Rectal smooth muscle tissue (tissue), 1 donor: Measurements from ENCODE around the gene NME5.
"Not testable (repeated sequence)": the region's sequence is repeated elsewhere in the genome, so short reads cannot be mapped to it uniquely, and the experiment has no call there.

Experiments used
- H3K27ac ChIP-seq: one replicate; pipeline ENCODE4 v1.7.0; 2013; ENCODE audit warnings: low read depth, low read length, inconsistent platforms
- H3K27me3 ChIP-seq: one replicate; pipeline ENCODE4 v1.7.0; 2013; ENCODE audit warnings: low read length; ENCODE audit not compliant: control insufficient read depth, insufficient read depth
- H3K36me3 ChIP-seq: one replicate; pipeline ENCODE4 v1.7.0; 2013; ENCODE audit warnings: low read length; ENCODE audit not compliant: control insufficient read depth, insufficient read depth
- H3K4me1 ChIP-seq: one replicate; pipeline ENCODE4 v1.7.0; 2013; ENCODE audit warnings: low read length; ENCODE audit not compliant: control insufficient read depth, insufficient read depth
- H3K4me3 ChIP-seq: one replicate; pipeline ENCODE4 v1.7.0; 2013; ENCODE audit warnings: low read length
- H3K9ac ChIP-seq: one replicate; pipeline ENCODE4 v1.7.0; 2013; ENCODE audit warnings: low read length

NME5 gene

DNA sequence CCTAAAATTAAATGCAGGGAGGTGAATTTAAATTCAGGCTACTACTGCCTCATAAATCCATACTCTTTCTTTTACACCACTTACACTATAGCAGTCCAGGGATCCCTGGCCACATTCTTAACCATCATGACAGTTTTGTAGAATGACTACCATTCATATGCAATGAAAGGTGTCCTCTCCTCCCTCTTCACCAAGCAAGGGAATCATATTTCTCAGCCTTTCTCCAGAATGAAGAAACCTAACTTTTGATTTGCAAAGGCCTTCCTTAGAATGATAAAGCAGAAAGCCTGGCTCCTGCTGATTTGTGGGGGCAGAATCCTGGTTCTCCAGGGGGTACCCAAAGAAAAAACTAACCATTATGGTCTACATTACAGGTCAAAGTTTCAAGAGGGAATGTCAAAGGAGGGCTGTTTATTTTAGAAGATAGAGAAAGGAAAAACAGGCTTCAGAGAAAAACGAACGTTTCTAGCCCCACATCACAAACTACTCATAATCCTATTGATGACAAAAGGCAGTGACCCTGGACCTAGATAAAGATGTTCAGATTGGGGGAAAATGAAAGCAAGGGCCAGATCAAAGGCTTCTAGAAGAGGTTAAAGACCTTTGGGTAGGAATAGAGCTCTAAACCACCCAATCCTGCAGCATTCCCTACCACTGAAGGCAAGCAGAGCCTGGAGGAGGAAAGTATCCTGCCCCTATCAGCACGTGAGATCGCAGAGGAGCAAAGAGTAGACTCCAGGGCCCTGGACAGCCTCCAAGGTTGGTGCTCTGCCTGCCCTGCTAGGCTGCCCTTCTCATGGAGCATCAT lies 43.9 kb downstream of the NME5 start:
- no peak overlapping the region for H3K9ac ChIP-seq
- H3K27ac ChIP-seq, result no peak overlapping the region
- no peaks in the 10 kb centered on the region for H3K27me3 ChIP-seq
- H3K4me1 ChIP-seq, result no peaks in the 10 kb centered on the region
- no peak overlapping the region for H3K4me3 ChIP-seq
- no peaks in the 10 kb centered on the region for H3K36me3 ChIP-seq

DNA sequence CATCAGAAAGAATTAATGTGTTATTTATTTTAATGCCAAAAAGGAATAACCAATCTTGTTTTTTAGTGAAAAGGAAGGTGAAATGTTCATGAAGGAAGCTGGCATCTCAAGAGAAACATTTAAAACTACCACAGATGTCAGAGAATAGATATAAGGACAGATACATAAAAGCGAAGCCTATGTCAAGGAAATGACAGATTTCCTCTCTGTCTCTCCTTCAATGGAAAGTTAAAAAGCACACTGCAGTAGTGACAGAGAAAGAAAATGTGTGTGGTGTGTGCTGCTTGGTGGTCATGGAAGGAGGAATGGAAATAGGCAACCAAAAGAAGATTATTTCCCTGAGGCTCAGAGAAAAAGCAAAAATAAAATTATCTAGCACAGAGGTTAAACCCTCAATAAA lies 46.2 kb downstream of the NME5 start:
- no peak overlapping the region for H3K27ac ChIP-seq
- H3K36me3 ChIP-seq, result no peaks in the 10 kb centered on the region
- no peaks in the 10 kb centered on the region for H3K4me1 ChIP-seq
- H3K27me3 ChIP-seq, result no peaks in the 10 kb centered on the region
- H3K9ac ChIP-seq, result no peak overlapping the region
- no peak overlapping the region for H3K4me3 ChIP-seq

DNA sequence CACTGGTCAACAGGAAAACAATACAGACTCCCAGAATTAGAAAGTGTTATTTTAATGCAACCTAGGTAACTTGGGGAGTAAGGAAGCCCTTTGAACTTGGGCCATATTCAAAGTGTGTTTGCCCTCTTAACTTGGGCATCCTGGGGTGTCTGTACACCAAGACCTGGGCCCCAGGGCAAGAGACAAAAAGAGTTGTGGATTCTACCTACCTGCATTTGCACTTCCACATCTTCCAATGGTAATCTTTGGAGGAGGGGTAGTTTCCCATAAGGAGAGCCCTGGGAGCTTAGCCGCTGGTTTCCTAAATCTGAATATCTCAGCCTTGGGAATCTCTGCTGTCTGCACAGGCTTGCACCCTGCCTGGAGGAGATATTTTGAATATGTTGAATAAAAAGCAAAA lies 46.9 kb downstream of the NME5 start:
- no peak overlapping the region for H3K4me3 ChIP-seq
- H3K4me1 ChIP-seq, result no peaks in the 10 kb centered on the region
- H3K27ac ChIP-seq, result no peak overlapping the region
- no peaks in the 10 kb centered on the region for H3K27me3 ChIP-seq
- no peaks in the 10 kb centered on the region for H3K36me3 ChIP-seq
- no peak overlapping the region for H3K9ac ChIP-seq

DNA sequence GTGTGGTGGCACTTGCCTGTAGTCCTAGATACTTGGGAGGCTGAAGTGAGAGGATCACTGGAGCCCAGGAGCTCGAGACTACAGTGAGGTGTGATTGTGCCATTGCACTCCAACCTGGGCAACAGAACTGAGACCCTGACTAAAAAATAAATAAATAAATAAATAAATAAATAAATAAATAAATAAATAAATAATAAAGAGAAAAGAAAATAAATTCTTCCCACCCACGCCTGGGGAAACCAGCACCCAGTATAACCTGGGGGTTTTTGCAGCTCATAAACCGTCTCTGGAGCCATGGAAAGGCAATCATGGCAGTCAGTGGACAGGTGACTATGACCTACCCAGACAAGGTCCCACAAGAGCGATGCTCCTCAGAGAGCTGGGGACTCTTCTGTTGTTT lies 47.5 kb downstream of the NME5 start:
- H3K9ac ChIP-seq, result no peak overlapping the region
- no peaks in the 10 kb centered on the region for H3K36me3 ChIP-seq
- H3K27ac ChIP-seq, result no peak overlapping the region
- H3K27me3 ChIP-seq, result no peaks in the 10 kb centered on the region
- no peak overlapping the region for H3K4me3 ChIP-seq
- H3K4me1 ChIP-seq, result no peaks in the 10 kb centered on the region

DNA sequence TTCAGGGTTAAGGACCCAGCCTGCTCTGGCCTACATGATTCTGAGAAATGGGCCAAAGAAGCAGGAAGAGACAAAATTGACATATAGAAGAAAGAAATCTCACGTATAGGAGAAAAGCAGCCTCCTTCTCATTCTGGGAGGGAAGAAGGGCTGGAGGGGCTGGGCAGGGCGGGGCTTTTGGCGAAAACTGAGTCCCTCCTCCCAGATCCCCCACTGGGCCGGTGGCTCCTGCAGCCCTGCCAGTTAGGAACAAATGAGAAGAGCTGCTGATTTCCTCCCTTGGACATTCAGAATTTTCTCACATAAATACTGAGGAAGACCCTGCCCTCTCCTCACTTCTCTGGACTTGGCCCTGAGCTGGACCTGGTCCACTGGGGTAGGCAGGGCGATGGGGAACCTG lies 55.5 kb downstream of the NME5 start, which contains the start of gene WNT8A:
WNT8A (plus strand) TSS at position 332 of the 400 bp plus-strand sequence. CDS start 95 bp downstream, outside the sequence.
- Histone ChIP-seq H3K27me3 (no peaks in the 10 kb centered on the region), H3K4me1 (no peaks in the 10 kb centered on the region), H3K36me3 (no peaks in the 10 kb centered on the region), H3K27ac (no peak within 1 kb of the TSS), H3K4me3 (no peak within 1 kb of the TSS), H3K9ac (no peak within 1 kb of the TSS)

DNA sequence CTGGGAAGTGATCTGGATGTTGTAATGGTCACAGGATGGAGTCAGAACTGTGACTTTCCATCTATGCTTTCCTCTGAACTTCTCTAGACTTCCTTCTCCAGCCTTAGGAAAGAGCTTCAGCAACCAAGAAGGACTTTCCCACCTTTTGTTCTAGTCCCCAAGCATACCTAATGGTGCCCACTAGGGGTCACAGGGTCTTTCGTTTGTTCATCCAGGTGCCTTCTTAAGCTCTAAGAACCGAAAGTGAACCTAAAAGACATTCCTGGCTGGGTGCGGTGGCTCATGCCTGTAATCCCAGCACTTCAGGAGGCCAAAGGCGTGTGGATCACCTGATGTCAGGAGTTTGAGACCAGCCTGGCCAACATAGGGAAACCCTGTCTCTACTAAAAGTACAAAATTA lies 57.2 kb downstream of the NME5 start:
- Histone ChIP-seq H3K4me1 (no peaks in the 10 kb centered on the region), H3K27ac (no peak overlapping the region), H3K9ac (no peak overlapping the region), H3K4me3 (no peak overlapping the region), H3K36me3 (no peaks in the 10 kb centered on the region), H3K27me3 (no peaks in the 10 kb centered on the region)

DNA sequence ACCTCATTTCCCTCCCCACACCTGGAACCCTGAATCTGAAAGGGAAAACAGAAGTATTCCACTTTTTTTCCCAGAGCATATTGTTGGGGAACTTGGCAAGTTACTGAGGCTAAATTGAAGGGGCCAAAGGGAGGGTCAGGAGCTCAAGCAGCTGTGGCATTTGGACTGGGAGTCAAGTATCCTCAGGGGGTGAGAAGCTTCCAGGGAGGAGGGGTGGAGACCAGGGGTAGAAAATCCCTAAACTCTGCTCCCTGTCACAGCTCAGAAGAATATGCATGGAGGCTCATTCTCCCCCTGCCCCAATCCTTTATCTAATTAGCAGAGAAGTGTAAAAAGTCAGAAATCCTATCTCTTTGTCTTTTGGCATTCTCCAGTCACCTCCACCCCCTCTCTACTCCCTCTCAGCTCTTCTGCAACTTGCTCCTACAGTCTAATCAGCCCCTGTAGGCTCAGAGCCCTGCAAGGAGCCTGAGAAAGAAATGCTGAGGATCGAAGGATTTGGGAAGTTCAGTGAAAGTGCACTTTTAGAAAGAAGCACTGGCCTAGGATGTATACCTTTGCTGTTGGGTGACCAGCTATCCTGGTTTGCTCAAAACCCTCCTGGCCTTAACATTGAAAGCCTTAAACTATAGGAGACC lies 61.1 kb downstream of the NME5 start:
- Histone ChIP-seq H3K36me3 (no peaks in the 10 kb centered on the region), H3K27me3 (no peaks in the 10 kb centered on the region), H3K4me1 (no peaks in the 10 kb centered on the region), H3K4me3 (no peak overlapping the region), H3K9ac (no peak overlapping the region), H3K27ac (no peak overlapping the region)

DNA sequence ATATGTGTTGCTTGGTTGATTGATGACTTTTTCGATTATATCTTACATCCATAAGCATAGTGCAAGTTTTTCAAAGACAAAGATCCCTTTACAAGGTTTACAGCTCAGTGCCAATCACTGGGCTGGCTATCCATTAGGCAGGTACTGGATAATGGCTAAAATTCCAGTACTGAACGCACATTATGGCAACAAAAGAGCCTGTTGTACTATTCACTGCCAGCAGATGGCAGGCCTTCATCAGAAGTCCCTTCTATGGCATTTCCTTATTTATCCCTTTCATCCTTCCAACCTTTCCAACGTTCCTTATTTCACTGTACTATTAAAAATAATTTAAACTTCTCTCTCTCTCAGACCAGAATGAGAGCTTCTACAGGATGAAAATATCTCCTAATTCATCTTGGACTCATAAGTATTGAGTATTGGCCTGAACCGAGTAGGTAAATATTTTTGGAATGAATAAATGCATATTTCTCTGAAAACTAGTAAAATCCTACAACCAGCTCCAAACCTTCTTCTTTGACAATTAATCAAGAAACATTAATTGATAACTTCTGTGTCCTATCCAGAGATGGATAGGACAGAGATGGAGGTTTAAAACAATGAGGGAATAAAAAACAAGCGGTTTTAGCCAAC lies 62.0 kb downstream of the NME5 start:
- Histone ChIP-seq H3K4me1 (no peaks in the 10 kb centered on the region), H3K9ac (no peak overlapping the region), H3K4me3 (no peak overlapping the region), H3K36me3 (no peaks in the 10 kb centered on the region), H3K27ac (no peak overlapping the region), H3K27me3 (no peaks in the 10 kb centered on the region)

DNA sequence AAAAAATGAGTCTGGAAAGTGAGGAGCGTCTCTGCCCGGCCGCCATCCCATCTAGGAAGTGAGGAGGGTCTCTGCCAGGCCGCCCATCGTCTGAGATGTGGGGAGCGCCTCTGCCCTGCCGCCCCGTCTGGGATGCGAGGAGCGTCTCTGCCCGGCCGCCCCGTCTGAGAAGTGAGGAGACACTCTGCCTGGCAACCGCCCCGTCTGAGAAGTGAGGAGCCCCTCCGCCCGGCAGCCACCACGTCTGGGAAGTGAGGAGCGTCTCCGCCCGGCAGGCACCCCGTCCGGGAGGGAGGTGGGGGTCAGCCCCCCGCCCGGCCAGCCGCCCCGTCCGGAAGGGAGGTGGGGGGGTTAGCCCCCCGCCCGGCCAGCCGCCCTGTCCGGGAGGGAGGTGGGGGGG lies 69.2 kb downstream of the NME5 start:
- not testable (repeated sequence) for H3K36me3 ChIP-seq, H3K9ac ChIP-seq, H3K4me1 ChIP-seq, H3K4me3 ChIP-seq, H3K27ac ChIP-seq, H3K27me3 ChIP-seq

DNA sequence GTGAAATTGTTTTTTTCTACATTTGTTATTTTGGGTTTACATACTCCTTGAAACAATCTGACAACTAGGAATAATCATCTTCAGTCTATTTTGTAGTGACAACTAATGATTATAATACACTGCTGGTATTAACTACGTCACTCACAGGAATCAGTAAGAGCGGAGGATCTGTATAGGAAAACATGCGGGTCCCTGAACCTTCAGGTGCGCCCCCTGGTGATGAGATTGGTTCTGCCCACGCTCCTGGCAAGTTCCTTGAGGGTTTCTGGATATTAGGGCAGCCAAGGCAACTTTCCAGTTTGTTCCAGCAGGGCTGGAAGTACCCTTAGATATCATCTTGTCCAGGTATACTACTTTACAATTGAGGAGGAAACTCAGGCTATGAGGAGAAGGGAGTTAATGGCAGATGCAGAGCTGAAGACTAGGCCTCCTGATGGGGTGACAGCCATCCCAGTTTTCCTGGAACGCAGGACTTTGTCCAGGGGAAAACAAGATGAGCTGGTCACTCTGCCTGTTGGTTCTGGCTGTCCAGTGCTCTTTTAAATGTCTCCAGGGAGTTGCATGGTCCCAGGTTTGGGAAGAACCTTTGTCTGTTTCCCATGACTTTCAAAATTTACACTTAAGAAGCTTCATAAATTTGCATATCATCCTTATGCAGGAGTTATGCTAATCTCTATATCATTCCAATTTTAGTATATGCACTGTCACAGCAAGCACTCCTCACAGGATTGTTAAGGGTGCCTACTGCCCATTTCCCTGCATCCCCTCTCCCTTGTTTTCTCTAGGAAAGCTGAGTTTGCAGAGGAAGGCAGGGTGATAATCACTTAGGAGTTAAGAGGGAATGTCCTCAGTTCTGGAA lies 70.3 kb downstream of the NME5 start:
- no peaks in the 10 kb centered on the region for H3K36me3 ChIP-seq
- H3K27ac ChIP-seq, result no peak overlapping the region
- H3K9ac ChIP-seq, result no peak overlapping the region
- H3K27me3 ChIP-seq, result no peaks in the 10 kb centered on the region
- no peaks in the 10 kb centered on the region for H3K4me1 ChIP-seq
- no peak overlapping the region for H3K4me3 ChIP-seq

DNA sequence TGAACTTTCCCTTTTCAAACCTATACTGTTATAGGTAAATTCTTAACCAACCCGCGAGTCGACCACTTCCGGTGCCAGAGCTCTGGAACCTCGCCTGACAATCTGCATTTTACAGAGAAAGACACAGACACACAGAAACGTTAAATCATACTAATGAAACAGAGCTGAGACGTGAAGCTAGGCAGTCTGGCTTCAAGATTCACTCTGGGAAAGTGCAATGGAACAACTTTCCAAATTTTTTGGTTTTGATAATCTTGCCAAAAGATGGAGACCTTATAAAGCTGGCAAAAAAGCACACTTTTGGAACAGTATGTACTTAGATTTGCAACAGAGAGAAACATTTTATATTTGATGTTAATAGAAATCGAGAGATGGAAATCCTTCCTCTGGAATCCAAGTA lies 71.3 kb downstream of the NME5 start:
- no peak overlapping the region for H3K4me3 ChIP-seq
- no peaks in the 10 kb centered on the region for H3K36me3 ChIP-seq
- no peaks in the 10 kb centered on the region for H3K4me1 ChIP-seq
- H3K9ac ChIP-seq, result no peak overlapping the region
- no peak overlapping the region for H3K27ac ChIP-seq
- H3K27me3 ChIP-seq, result no peaks in the 10 kb centered on the region
